Chondrocyte (in vitro differentiated cells): ENCODE measurements around the gene NEDD4L. TPM values are rescaled to one million over a fixed set of nuclear protein-coding genes. Genes with fewer than 3 reads are reported as not detected.

Source experiments
- DNase-seq: peaks from one replicate; pipeline ENCODE4 v3.0.0; 2021; ENCODE audit warnings: mixed read lengths, low spot score
- H3K27ac Mint-ChIP-seq: one replicate; pipeline ENCODE4 v1.8.0; 2021; ENCODE audit warnings: mild to moderate bottlenecking, moderate library complexity, mixed read lengths; ENCODE audit not compliant: unreplicated experiment
- H3K27me3 Mint-ChIP-seq: 2 replicates; pipeline ENCODE4 v1.8.0; 2021; ENCODE audit warnings: low read depth, mixed read lengths
- H3K36me3 Mint-ChIP-seq: 2 replicates; pipeline ENCODE4 v1.8.0; 2021; ENCODE audit warnings: low read depth, mixed read lengths
- H3K4me1 Mint-ChIP-seq: 2 replicates; pipeline ENCODE4 v1.8.0; 2021; ENCODE audit warnings: low read depth, mild to moderate bottlenecking, mixed read lengths
- H3K4me3 Mint-ChIP-seq: one replicate; pipeline ENCODE4 v1.8.0; 2021; ENCODE audit warnings: mild to moderate bottlenecking, moderate library complexity, mixed read lengths; ENCODE audit not compliant: unreplicated experiment
- H3K9me3 Mint-ChIP-seq: 2 replicates; pipeline ENCODE4 v1.8.0; 2021; ENCODE audit warnings: low read depth, mixed read lengths
- CTCF ChIP-seq: fragments of 200-600 bp; sonication (generic); IDR thresholded peaks from 2 replicates; pipeline ENCODE4 v1.5.0; 2021; ENCODE audit warnings: antibody characterized with exemption, mild to moderate bottlenecking, moderate library complexity
- total RNA-seq: library from RNA; stranded (reverse); gene quantifications from 3 replicates; pipeline ENCODE4 v1.2.1, GENCODE V29; 2021

The NEDD4L gene
- total RNA-seq, 1 donor from 2014 or later = 25.8 TPM

- DNase-seq = no peak
- Mint-ChIP-seq H3K27me3 (no peaks in the 10 kb centered on the region), H3K9me3 (no peaks in the 10 kb centered on the region), H3K4me1 (peaks cover 14% of the 10 kb centered on the region), H3K4me3 (no peak overlapping the region), H3K36me3 (peaks cover 1% of the 10 kb centered on the region), H3K27ac (no peak overlapping the region)
- no peak for TF ChIP-seq CTCF
These were observed 281.5 kb downstream of the NEDD4L start for GRCh38 chr18:58325494-58325893.

- no peak overlapping the region for H3K27ac Mint-ChIP-seq
- TF ChIP-seq CTCF = no peak
- H3K27me3 Mint-ChIP-seq = no peaks in the 10 kb centered on the region
- no peaks in the 10 kb centered on the region for H3K9me3 Mint-ChIP-seq
- no peak for DNase-seq
- peaks cover 11% of the 10 kb centered on the region for H3K4me1 Mint-ChIP-seq
- H3K36me3 Mint-ChIP-seq = peaks cover 6% of the 10 kb centered on the region
- no peak overlapping the region for H3K4me3 Mint-ChIP-seq
These were observed 290.0 kb downstream of the NEDD4L start for GRCh38 chr18:58334061-58334460.

- Mint-ChIP-seq H3K4me3 (no peak overlapping the region), H3K4me1 (peaks cover 16% of the 10 kb centered on the region), H3K27me3 (no peaks in the 10 kb centered on the region), H3K9me3 (no peaks in the 10 kb centered on the region), H3K27ac (no peak overlapping the region), H3K36me3 (peaks cover 6% of the 10 kb centered on the region)
- DNase-seq = no peak
- no peak for TF ChIP-seq CTCF
These were observed 291.2 kb downstream of the NEDD4L start for GRCh38 chr18:58335223-58335622.

DNA sequence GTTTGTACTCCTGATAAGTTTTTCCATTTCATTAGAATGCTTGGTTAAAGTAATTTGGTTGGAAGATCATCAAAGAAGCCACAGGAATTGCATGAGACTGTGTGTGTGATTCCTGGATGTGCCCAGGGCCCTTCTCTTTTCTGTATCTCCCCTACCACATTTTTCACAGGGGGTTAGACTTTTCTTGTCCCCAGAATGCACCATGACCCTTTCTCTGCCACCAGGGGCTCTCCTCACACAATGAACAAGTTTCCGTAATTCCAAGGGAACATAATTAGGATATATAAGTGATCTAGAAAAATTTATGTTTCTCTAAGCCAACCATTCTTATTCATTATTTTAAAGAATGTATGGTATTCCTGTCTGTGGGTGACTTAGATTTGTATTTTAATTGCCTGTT, 291.8 kb downstream of the NEDD4L start:
- Mint-ChIP-seq H3K27me3 (no peaks in the 10 kb centered on the region), H3K36me3 (peaks cover 2% of the 10 kb centered on the region), H3K9me3 (no peaks in the 10 kb centered on the region), H3K27ac (no peak overlapping the region), H3K4me1 (peaks cover 16% of the 10 kb centered on the region), H3K4me3 (no peak overlapping the region)
- peak; percentile 63 for TF ChIP-seq CTCF
- DNase-seq = no peak

- Mint-ChIP-seq H3K9me3 (no peaks in the 10 kb centered on the region), H3K27ac (no peak overlapping the region), H3K4me3 (no peak overlapping the region), H3K4me1 (peaks cover 16% of the 10 kb centered on the region), H3K27me3 (no peaks in the 10 kb centered on the region), H3K36me3 (peaks cover 2% of the 10 kb centered on the region)
- no peak for TF ChIP-seq CTCF
- DNase-seq = no peak
These were observed 292.6 kb downstream of the NEDD4L start for GRCh38 chr18:58336605-58337004.
